GM18867 (cell line): ENCODE data around the gene LIMK2.
"Not testable (repeated sequence)": the region's sequence is repeated elsewhere in the genome, so short reads cannot be mapped to it uniquely, and the experiment has no call there.

Experiments
- ATAC-seq: cut with Tn5 transposase; IDR thresholded peaks from one replicate; pipeline ENCODE4 v1.9.1; 2021; ENCODE audit warnings: mild to moderate bottlenecking, moderate library complexity; ENCODE audit not compliant: unreplicated experiment

LIMK2 gene

GRCh38 chr22:31288496-31289240 is 76.6 kb downstream of the LIMK2 start:
- ATAC-seq, result no peak

- no peak for ATAC-seq
Observed at GRCh38 chr22:31289344-31289743, 77.2 kb downstream of the LIMK2 start.

- ATAC-seq, result peak; percentile 90
Observed at GRCh38 chr22:31290494-31291471, 78.7 kb downstream of the LIMK2 start.

- ATAC-seq, result no peak
Observed at GRCh38 chr22:31291481-31292235, 79.6 kb downstream of the LIMK2 start.

- ATAC-seq, result peak; percentile 35
Observed at GRCh38 chr22:31292236-31292989, 80.3 kb downstream of the LIMK2 start, which contains the start of gene PIK3IP1. Gene PIK3IP1 (minus strand): TSS chr22:31292488. CDS start chr22:31292344, 144 bp downstream.

- ATAC-seq, result no peak
Observed at GRCh38 chr22:31295360-31295759, 83.3 kb downstream of the LIMK2 start.

- no peak for ATAC-seq
Observed at GRCh38 chr22:31295831-31296657, 83.9 kb downstream of the LIMK2 start.

GRCh38 chr22:31300896-31301295 is 88.8 kb downstream of the LIMK2 start:
- no peak for ATAC-seq

- ATAC-seq, result no peak
Observed at GRCh38 chr22:31302006-31302405, 89.9 kb downstream of the LIMK2 start.

GRCh38 chr22:31302537-31302936 is 90.4 kb downstream of the LIMK2 start:
- no peak for ATAC-seq

- ATAC-seq, result no peak
Observed at GRCh38 chr22:31305194-31305593, 93.1 kb downstream of the LIMK2 start.

- ATAC-seq, result no peak
Observed at GRCh38 chr22:31308181-31308580, 96.1 kb downstream of the LIMK2 start.

- ATAC-seq, result no peak
Observed at GRCh38 chr22:31313366-31314147, 101.5 kb downstream of the LIMK2 start.

GRCh38 chr22:31314220-31314619 is 102.1 kb downstream of the LIMK2 start:
- not testable (repeated sequence) for ATAC-seq

- no peak for ATAC-seq
Observed at GRCh38 chr22:31321421-31321820, 109.3 kb downstream of the LIMK2 start.

- ATAC-seq, result no peak
Observed at GRCh38 chr22:31323578-31324550, 111.8 kb downstream of the LIMK2 start.

- ATAC-seq, result no peak
Observed at GRCh38 chr22:31326877-31327276, 114.8 kb downstream of the LIMK2 start.
